GM12873 (cell line): ENCODE data around the gene RFFL.

ENCODE experiments used
- TF ChIP-seq, protein P1 (sequence below): IDR thresholded peaks from 2 replicates; pipeline ENCODE4 v1.5.1; 2012; ENCODE audit warnings: low read depth, mild to moderate bottlenecking, moderate library complexity, low read length, control low read depth; ENCODE audit not compliant: insufficient read depth; ENCODE audit errors: missing control alignments

RFFL gene

DNA sequence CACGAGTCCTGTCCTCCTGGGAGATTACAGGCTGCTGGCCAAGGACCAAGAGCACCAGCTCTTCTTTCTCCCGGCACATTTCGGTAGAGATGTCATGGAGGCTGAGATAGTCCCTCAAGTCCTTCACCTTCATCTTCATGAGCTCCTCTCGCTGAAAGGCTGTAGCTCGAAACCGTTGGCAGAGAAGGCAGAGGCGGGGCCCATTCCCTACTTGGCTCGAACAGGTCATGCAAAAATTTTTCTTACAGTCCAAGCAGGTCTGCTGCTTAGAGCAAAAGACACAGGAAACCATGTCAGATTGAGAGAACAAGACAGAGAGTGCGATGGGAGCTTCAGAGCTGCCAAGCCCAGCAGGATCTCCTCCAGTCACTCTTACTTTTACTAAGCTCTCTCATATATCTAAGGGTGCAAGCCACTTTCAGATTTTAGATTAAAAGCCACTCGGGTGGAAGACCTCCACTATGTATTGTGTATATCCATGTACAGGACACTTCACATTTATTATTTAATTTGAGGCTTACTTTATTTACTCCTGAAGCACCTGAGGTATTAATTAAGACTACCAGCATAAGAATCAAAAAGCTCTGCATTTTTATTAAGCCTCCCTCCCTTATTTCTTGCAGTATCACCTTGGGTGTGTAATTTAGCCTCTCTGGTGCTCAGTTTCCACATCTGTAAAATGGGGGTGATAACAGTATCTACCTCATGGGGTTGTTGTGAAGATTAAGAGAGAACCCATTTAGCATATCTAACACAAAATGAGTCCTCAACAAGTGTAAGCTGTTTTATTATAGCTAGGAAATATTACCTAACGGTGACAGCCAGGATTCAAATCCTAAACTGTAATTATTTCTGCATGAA is 41.8 kb downstream of the RFFL start:
- TF ChIP-seq, protein P1, sequence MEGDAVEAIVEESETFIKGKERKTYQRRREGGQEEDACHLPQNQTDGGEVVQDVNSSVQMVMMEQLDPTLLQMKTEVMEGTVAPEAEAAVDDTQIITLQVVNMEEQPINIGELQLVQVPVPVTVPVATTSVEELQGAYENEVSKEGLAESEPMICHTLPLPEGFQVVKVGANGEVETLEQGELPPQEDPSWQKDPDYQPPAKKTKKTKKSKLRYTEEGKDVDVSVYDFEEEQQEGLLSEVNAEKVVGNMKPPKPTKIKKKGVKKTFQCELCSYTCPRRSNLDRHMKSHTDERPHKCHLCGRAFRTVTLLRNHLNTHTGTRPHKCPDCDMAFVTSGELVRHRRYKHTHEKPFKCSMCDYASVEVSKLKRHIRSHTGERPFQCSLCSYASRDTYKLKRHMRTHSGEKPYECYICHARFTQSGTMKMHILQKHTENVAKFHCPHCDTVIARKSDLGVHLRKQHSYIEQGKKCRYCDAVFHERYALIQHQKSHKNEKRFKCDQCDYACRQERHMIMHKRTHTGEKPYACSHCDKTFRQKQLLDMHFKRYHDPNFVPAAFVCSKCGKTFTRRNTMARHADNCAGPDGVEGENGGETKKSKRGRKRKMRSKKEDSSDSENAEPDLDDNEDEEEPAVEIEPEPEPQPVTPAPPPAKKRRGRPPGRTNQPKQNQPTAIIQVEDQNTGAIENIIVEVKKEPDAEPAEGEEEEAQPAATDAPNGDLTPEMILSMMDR, result no peak

DNA sequence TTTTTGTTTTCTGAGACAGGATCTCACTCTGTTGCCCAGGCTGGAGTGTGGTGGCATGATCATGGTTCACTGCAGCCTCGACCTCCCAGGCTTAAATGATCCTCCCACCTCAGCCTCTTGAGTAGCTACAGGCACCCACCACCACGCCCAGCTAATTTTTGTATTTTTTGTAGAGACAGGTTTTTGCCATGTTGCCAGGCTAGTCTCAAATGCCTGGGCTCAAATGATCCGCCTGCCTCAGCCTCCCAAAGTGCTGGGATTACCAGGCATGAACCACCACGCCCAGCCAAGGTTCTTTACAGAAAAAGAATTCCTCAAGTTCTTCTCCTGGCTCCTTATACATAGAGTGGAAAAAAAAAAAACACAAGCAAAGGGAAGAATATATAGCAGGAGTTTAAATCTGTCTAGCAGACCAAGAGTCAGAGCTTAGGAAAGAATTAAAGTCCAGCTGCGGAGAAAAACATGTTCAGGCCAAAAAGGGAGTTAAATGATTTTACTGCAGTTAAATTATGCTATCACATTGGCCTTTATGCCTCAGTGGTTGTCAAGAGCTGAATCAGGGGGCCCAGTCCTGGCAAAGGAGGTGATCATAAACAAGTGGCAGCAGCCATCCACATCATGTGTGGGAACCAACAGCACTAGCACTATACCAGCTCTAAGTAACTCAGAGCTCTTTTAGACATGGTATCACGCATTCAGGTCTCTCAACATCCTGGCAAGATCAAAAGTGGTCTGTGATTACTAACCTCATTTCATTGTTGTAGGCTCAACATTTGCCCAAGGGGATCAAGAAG is 43.9 kb downstream of the RFFL start:
- TF ChIP-seq, protein P1, result no peak

DNA sequence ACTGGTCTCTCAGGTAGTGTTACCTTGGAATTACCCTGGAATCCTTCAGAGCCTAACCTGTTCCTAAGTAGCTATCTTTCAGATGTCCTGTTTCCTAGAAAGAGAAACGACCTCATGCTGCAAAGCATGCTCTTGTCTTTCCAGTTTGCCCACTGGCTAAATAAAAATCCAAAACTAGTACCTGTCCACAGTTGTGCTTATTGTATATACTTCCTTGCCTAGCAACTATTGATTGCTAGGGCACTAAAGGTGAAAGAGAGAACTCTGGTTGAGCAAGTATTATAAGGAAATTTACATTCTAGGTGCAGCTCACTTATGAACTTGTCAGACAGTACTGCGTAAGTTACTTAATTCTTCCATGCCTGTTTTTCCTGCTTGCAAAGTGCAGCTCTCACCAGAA is 44.7 kb downstream of the RFFL start:
- TF ChIP-seq, protein P1, result no peak

DNA sequence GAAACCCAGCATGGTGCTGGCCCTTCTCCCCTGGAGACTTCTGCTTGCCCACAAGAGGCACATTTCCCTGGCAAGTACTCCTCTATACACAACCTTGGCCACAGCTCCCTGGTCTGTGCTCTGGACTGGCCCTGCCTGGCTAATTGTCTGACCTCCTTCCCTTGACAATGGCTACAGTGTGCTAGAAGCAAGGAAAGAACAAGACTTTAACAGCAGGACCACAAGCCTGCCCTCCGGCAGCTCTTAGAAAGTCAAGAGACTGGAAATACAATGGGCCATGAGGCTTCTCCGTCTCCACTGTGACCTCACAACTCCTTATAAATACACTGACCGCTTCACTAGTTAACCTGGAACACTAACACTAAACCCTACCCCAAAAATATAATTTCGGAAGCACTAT is 46.5 kb downstream of the RFFL start:
- TF ChIP-seq, protein P1, result no peak

DNA sequence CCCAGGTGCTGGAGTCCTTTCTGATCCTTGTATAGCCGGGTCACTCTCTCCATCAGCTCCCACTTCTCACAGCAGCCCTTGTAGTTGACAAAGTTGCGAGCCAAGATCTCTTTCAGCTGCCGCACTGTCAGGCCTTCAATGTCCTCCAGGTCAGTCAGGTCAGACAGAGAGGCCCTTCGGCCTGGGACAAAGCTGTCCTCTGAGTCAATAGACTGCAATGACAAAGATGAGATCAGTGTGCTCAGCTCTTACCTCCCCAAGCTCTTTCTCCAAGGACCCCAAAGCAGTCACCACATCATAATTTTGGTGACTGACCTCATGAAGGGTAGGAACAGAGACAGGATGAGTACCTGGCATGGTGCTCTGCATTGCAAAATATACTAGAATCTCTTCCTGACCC is 47.1 kb downstream of the RFFL start:
- TF ChIP-seq, protein P1, result no peak

DNA sequence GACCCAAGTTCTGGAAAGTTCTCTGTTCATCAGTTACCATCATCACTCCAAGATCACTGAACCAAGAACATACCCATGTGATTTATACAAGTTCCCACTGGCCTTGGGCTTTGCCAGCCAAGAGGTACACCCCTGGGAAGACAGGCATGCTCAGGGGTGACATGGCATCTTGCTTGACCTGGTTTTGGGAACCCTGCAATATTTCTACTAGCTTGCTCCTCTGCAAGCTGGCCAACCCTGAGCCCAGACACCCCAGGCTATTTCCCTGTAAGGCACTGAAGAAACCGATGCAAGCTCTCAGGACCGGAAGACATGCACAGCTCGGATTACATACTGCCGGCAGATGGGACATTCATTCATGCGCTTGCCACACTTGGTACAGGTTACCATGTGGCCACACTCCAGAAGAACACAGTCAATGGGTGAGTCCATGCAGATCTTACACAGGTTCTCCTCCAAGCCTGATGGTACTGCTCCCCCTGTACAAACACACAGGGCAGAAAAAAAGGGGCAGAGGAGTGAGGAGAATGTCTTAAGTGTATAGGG is 51.8 kb downstream of the RFFL start:
- TF ChIP-seq, protein P1, result no peak

DNA sequence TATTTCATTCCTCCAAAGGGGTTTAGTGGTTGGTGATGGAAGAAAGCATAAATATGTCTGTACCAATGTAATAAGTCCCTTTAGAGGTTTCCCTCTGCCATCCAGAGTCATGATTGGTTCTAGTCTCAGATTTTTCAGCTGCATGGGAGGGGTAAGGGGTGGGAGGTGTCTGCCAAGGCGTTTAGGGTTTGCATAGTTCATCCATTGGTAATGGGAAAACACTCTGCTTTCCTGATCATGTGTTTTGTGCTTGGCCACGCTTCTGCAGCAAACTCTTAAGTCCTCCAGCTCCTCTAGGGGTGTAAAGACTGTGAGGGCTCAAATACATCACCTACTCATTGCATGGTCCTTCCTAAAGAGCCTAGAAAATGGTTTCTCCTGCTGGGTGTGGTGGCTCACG is 53.4 kb downstream of the RFFL start:
- TF ChIP-seq, protein P1, result no peak
